OCI-LY7 (cell line): ENCODE results near the gene MAMLD1. TPM values are rescaled to one million over a fixed set of nuclear protein-coding genes. Genes with fewer than 3 reads are reported as not detected.

Experiments
- BruUV-seq: library from RNA; stranded (reverse); fragments of 400-500 nt; replicated peaks from 2 replicates; lab custom pipeline; 2021; lab: Mats Ljungman, UMichigan
- CTCF ChIA-PET: fragments of 300-600 bp; sonication (Branson Sonifier 250); formaldehyde crosslinking; loops from one replicate; lab custom pipeline; 2022; ENCODE audit warnings: antibody characterized with exemption; ENCODE audit not compliant: unreplicated experiment; lab: Charles Lee
- POLR2A ChIA-PET: fragments of 300-600 bp; sonication (Branson Sonifier 250); formaldehyde crosslinking; loops from one replicate; lab custom pipeline; 2022; ENCODE audit warnings: antibody characterized with exemption; lab: Charles Lee
- DNase-seq: peaks from one replicate; pipeline ENCODE4 v3.0.0-alpha.2; 2015; ENCODE audit warnings: low spot score
- H2AFZ ChIP-seq: fragments of 200-600 bp; sonication (generic), shearing (Covaris generic); 2 replicates; pipeline ENCODE4 v1.6.1; 2014; ENCODE audit warnings: mild to moderate bottlenecking, antibody characterized with exemption, low read length, moderate library complexity
- H3K27ac ChIP-seq: fragments of 200-600 bp; sonication (generic); 2 replicates; pipeline ENCODE4 v1.5.1; 2014; ENCODE audit warnings: mixed run types, low read depth, mild to moderate bottlenecking, moderate library complexity, low read length, inconsistent platforms; ENCODE audit not compliant: poor library complexity, severe bottlenecking
- H3K36me3 ChIP-seq: fragments of 200-600 bp; sonication (generic); 2 replicates; pipeline ENCODE4 v1.6.1; 2014; ENCODE audit warnings: mild to moderate bottlenecking, antibody characterized with exemption, low read length, moderate library complexity, mixed read lengths; ENCODE audit not compliant: insufficient read depth
- H3K4me1 ChIP-seq: fragments of 200-600 bp; sonication (generic); 2 replicates; pipeline ENCODE4 v1.5.1; 2014; ENCODE audit warnings: mild to moderate bottlenecking, low read length; ENCODE audit not compliant: insufficient read depth, poor library complexity, severe bottlenecking
- H3K4me2 ChIP-seq: fragments of 200-600 bp; sonication (generic); 2 replicates; pipeline ENCODE4 v1.6.1; 2014; ENCODE audit warnings: mild to moderate bottlenecking, low read length
- H3K4me3 ChIP-seq: fragments of 200-600 bp; sonication (generic); 2 replicates; pipeline ENCODE4 v1.5.1; 2014; ENCODE audit warnings: mild to moderate bottlenecking, low read depth, low read length; ENCODE audit not compliant: poor library complexity, severe bottlenecking
- H3K79me2 ChIP-seq: fragments of 200-600 bp; sonication (generic); 2 replicates; pipeline ENCODE4 v1.6.1; 2016; ENCODE audit warnings: low read depth, mild to moderate bottlenecking, low read length, moderate library complexity, mixed read lengths; ENCODE audit not compliant: insufficient read depth
- H3K9me2 ChIP-seq: fragments of 200-600 bp; sonication (generic); 2 replicates; pipeline ENCODE4 v1.6.1; 2016; ENCODE audit warnings: mild to moderate bottlenecking, low read length, mixed read lengths; ENCODE audit not compliant: insufficient read depth
- H3K9me3 ChIP-seq: fragments of 200-600 bp; sonication (generic); 2 replicates; pipeline ENCODE4 v1.6.1; 2014; ENCODE audit warnings: mild to moderate bottlenecking, mixed run types, low read length, mixed read lengths
- H4K20me1 ChIP-seq: fragments of 200-600 bp; sonication (generic); 2 replicates; pipeline ENCODE4 v1.6.1; 2014; ENCODE audit warnings: mild to moderate bottlenecking, antibody characterized with exemption, low read length, moderate library complexity, mixed read lengths; ENCODE audit not compliant: insufficient read depth
- CTCF ChIP-seq: fragments of 200-600 bp; sonication (generic); conservative IDR thresholded peaks from 2 replicates; pipeline ENCODE4 v1.5.1; 2014; ENCODE audit warnings: mild to moderate bottlenecking, antibody characterized with exemption, low read length, moderate library complexity, mixed read lengths
- EZH2phosphoT487 ChIP-seq: fragments of 200-600 bp; sonication (generic); IDR thresholded peaks from 2 replicates; pipeline ENCODE4 v1.6.1; 2018; ENCODE audit warnings: low read depth, borderline replicate concordance, mild to moderate bottlenecking, mixed run types, antibody characterized with exemption, low read length, moderate library complexity, mixed read lengths
- intact Hi-C: fragments of 100-400 bp; cut with micrococcal nuclease; formaldehyde crosslinking; loops from one replicate; pipeline ENCODE4 v1.10.0; 2022; ENCODE audit not compliant: unreplicated experiment
- total RNA-seq, 2 experiments: library from RNA; depleted of rRNA in 1 of 2; stranded (reverse); fragments of >200 nt in 1 of 2; shearing (Covaris generic) in 1 of 2; gene quantifications; 2 replicates each; pipeline ENCODE4 v1.2.3, GENCODE V29; 2014 to 2022

The MAMLD1 gene
- total RNA-seq, 2 experiments from 2014 or later, result not detected

DNA sequence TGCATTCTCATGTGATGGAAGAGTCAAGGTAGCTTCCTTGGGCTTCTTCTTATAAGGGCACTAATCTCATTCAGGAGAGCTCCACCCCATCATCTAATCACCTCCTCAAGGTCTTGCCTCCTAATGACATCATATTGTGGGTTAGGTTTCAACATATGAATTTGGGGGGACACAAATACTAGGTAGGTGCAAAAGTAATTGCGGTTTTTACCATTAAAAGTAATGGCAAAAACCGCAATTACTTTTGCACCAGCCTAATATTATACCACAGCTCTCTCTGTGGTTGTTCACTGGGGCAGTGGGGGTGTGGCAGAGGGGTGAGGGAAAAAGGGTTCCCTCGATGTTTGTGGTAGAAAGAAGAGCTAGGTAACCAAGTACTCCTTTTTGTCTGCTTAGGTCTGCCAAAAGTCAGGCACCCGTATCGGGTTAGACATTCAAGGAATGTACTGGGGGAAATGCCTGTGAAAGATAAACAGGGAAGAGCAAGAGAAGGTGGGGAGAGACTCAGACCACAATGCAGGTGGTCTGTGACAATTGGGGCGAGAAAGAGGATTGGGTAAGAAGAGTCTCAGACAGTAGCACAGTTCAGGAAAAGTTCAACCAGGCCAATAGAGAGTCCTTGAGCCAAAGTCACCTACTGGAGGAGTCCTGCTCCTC is 126.4 kb downstream of the MAMLD1 start:
- no peaks in the 10 kb centered on the region for H3K36me3 ChIP-seq
- H3K9me3 ChIP-seq, result no peaks in the 10 kb centered on the region
- H3K9me2 ChIP-seq, result no peaks in the 10 kb centered on the region
- no peak overlapping the region for H3K27ac ChIP-seq
- H2AFZ ChIP-seq, result no peak overlapping the region
- POLR2A ChIA-PET, result no interaction called here
- BruUV-seq, result no TSS peak
- no peak overlapping the region for H3K4me3 ChIP-seq
- no peaks in the 10 kb centered on the region for H4K20me1 ChIP-seq
- H3K4me1 ChIP-seq, result no peaks in the 10 kb centered on the region
- CTCF ChIA-PET, result no interaction called here
- TF ChIP-seq CTCF (no peak), EZH2phosphoT487 (no peak)
- intact Hi-C loops, result no loop called here
- DNase-seq, result no peak
- no peak overlapping the region for H3K4me2 ChIP-seq
- no peaks in the 10 kb centered on the region for H3K79me2 ChIP-seq

DNA sequence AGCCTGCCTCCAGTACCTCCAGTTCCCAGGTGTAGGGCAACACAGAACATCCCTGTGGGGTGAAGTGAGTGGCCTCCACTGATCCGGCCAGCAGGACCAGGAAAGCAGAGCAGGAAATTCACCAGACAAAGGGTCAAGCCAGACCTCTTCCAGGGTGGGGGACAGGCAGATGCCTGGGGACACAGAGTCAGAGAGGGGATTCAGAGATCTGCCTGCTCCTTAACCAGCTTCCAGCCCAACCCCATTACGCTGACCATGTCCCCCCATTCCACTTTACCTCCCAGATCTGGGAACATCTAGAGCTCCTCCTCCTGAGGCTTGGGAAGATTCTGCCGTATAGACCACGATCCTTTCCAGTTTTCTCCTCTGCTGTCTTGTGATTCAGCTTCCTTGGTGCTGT is 132.4 kb downstream of the MAMLD1 start:
- intact Hi-C loops, result no loop called here
- Histone ChIP-seq H3K4me3 (no peak overlapping the region), H3K9me3 (no peaks in the 10 kb centered on the region), H3K4me1 (no peaks in the 10 kb centered on the region), H3K27ac (no peak overlapping the region), H4K20me1 (no peaks in the 10 kb centered on the region), H3K4me2 (no peak overlapping the region), H2AFZ (no peak overlapping the region), H3K36me3 (no peaks in the 10 kb centered on the region), H3K79me2 (no peaks in the 10 kb centered on the region), H3K9me2 (no peaks in the 10 kb centered on the region)
- TF ChIP-seq EZH2phosphoT487 (no peak), CTCF (no peak)
- DNase-seq, result no peak
- ChIA-PET POLR2A (no interaction called here), CTCF (no interaction called here)
- no TSS peak for BruUV-seq

- no peak overlapping the region for H3K4me2 ChIP-seq
- H3K79me2 ChIP-seq, result no peaks in the 10 kb centered on the region
- no TSS peak for BruUV-seq
- no peaks in the 10 kb centered on the region for H4K20me1 ChIP-seq
- no peaks in the 10 kb centered on the region for H3K36me3 ChIP-seq
- no peak overlapping the region for H2AFZ ChIP-seq
- no peak overlapping the region for H3K4me3 ChIP-seq
- ChIA-PET POLR2A (no interaction called here), CTCF (no interaction called here)
- TF ChIP-seq CTCF, result no peak
- no peak for TF ChIP-seq EZH2phosphoT487
- H3K4me1 ChIP-seq, result no peaks in the 10 kb centered on the region
- no peaks in the 10 kb centered on the region for H3K9me3 ChIP-seq
- H3K27ac ChIP-seq, result no peak overlapping the region
- H3K9me2 ChIP-seq, result no peaks in the 10 kb centered on the region
- intact Hi-C loops, result no loop called here
- DNase-seq, result no peak
Observed at GRCh38 chrX:150499240-150499639, 136.1 kb downstream of the MAMLD1 start.
